ENCODE results near the gene KRTCAP2.

DNA sequence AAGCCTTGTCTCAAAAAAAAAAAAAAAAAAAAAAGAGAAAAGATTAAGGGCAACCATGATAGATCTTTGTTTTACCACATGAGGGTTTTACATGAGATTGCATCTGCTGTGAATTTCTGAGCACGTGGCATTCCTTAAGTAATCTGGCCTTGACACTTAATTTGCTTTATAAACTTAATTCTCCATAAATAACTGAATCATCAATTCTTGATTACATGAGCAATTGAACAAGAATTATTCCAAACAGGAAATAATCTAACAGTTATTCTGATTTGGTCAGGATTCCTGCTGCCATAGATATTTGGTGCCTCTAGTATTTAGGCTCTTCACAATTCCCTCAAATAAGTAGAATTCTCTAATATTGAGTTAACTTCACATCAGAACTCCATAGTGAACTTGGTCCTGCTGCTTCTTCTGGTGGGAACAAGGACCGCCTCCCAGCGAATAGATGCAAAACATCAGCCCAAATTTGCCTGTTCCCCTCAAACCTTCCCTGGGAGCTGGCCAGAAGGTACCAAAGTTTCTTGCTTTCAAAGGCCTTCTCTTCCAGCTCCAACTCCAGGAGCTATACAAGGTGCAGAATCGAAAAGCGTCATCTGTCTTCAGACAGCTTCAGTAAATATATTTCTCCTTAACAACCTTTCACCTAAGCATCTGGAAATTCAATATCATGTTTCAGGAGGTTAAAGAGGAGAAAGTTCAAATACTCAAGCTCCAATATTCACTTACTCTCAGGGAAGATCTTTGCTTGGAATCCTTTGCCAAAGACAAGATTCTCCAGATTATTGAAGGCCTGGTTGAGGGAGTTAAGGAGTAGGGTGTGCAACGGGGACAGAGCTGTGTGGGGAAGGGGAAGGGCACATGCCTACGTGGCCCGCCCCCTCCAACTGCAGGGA is 1.0 kb downstream of the KRTCAP2 start:
- TF ChIP-seq, protein P1, sequence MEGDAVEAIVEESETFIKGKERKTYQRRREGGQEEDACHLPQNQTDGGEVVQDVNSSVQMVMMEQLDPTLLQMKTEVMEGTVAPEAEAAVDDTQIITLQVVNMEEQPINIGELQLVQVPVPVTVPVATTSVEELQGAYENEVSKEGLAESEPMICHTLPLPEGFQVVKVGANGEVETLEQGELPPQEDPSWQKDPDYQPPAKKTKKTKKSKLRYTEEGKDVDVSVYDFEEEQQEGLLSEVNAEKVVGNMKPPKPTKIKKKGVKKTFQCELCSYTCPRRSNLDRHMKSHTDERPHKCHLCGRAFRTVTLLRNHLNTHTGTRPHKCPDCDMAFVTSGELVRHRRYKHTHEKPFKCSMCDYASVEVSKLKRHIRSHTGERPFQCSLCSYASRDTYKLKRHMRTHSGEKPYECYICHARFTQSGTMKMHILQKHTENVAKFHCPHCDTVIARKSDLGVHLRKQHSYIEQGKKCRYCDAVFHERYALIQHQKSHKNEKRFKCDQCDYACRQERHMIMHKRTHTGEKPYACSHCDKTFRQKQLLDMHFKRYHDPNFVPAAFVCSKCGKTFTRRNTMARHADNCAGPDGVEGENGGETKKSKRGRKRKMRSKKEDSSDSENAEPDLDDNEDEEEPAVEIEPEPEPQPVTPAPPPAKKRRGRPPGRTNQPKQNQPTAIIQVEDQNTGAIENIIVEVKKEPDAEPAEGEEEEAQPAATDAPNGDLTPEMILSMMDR (IDR thresholded peaks at IDR 0.05): no peak
- no peak for TF ChIP-seq EP300 (IDR thresholded peaks at IDR 0.05)
